DMS53 treated with DMSO at 0.1 percent for 48 hours (cell line): Measurements from ENCODE around the gene SCUBE1.
A peak's percentile ranks its signal among the peaks of the same experiment; 100 is the strongest.

Source experiments
- DNase-seq: peaks from one replicate; lab custom pipeline; 2025; ENCODE audit not compliant: unreplicated experiment; lab: John Stamatoyannopoulos, UW

SCUBE1 gene

GRCh38 chr22:43343262-43343669 lies at the start of gene SCUBE1:
Gene SCUBE1 (minus strand): TSS chr22:43343372. CDS start chr22:43343261, 111 bp downstream.
- DNase-seq, result peak; percentile 29

GRCh38 chr22:43392385-43392989 lies 49.3 kb upstream of the SCUBE1 start:
- no peak for DNase-seq

- DNase-seq, result no peak
Measured at GRCh38 chr22:43391306-43391705, 48.1 kb upstream of the SCUBE1 start.

DNA sequence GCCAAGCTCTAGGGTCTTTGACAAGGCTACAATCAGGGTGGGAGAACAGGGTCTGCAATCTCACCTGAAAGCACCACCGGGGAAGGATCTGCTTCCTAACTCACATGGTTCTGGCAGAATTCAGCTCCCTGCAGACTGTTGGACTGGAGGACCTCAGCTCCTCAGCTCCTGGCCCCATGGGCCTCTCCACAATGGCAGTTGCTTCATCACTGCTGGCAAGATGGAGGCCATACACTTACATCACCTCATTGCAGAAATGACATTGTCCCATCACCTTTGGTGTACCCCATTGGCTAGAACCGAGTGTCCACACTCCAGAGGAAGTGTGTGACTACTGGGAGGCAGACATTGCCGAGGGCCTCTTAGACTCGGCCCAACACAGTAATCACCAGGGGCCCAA lies 47.7 kb upstream of the SCUBE1 start:
- DNase-seq, result no peak

DNA sequence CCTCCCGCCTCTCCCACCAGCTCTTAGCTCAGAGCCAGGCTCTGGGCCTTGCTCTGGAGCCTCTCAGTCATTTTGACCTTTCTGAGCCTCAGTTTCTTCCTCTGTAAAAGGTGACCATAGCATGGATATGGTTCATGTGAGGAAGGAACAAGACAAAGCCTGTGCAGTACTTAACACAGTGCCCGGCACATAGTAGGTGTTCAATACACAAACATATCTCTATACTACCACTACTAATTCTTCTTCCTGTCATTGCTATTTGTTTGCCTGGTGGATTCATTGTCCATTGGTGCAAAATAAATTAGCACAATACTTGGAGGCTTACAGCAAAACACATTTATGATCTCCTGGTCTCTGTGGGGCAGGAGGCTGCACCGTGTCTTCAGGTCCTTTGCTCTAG lies 47.0 kb upstream of the SCUBE1 start:
- no peak for DNase-seq

DNA sequence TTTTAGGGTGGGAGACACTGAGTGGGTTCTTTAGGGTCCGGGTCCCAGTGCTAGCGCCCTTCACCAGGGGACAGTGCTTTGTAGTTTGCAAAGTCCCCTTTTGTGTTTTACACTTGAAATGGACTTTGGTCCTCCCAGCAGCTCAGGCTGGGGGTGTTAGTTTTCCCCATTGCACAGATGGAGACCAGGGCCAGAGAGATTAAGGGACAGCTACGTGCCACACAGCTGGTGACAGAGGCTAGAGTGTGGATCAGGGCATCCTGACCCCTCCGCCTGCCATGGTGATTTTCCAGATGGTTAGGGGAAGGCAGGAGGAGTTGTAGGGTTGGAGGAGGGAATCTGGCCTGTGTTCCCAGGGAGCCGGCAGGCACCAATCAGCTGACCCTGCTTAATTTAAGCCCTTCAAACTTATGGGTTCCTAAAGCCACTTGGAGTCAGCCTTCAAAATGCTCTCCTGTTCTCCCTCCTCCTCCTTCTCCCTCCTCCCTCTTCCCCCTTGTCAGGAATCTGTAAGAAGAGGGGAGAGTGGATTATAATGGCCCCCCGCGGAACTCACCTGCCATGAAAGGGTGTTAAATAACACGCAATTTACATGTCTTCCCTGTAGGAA lies 46.2 kb upstream of the SCUBE1 start:
- DNase-seq, result no peak

GRCh38 chr22:43388420-43388851 lies 45.3 kb upstream of the SCUBE1 start:
- peak; percentile 8 for DNase-seq

DNA sequence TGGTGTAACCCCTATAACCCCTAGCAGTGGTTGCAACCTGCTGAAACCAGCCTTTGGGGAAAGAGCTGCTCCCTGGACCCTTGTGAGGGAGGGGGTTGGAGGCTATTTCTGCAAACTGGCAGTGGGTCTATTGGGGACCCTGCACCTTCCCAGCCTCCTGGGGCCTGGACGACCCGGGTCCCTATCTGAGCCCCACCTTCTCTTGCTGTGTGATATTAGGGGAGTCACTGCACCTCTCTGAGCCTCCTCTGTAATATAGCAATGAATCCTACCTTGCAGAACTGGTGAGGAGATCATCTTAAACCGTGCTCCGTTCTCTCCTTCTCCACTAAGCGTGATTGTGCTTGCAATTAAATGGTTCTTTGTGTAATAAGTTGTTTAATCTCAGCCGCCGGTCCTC lies 44.6 kb upstream of the SCUBE1 start:
- no peak for DNase-seq

- peak; percentile 65 for DNase-seq
Measured at GRCh38 chr22:43385770-43386641, 42.8 kb upstream of the SCUBE1 start.

GRCh38 chr22:43384863-43385262 lies 41.7 kb upstream of the SCUBE1 start:
- no peak for DNase-seq

GRCh38 chr22:43381693-43382092 lies 38.5 kb upstream of the SCUBE1 start:
- no peak for DNase-seq

DNA sequence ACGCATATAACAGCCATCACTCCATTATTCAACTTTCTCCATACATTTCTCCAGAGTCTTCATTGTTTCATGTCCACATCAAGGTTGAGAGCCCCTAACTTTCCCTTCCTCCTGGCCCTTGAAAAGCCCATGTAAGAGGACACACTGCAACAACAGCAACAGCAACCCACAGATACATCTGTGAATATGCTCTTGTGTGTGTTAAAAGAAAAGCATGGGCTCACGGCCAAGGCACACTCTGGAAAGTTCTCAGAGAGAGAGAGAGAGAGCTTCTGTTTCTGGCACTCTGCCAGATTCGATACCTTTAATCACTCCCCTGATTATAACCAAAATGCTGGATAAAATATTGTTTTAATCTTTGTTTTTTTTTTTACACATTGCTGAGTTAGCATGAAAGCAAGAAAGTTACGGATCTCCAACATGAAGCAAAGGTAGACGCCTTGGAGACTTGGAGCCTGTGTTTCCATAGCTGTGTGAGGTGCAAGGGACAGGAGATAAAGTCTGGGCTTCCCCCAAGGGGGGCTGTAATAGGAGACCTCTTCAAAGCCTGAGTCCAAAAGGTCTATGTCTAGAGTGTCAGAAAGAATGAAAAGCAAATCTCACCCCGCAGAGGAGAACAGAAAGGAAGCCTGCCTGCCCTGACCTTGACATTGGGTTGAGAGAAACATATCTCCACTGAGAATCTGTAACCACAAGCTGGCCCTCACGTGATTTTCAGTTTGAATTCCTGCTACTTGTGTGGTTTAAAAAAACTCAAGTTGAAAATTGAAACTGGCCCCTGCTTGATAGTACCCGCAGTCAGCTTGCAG lies 34.9 kb upstream of the SCUBE1 start:
- DNase-seq, result no peak

DNA sequence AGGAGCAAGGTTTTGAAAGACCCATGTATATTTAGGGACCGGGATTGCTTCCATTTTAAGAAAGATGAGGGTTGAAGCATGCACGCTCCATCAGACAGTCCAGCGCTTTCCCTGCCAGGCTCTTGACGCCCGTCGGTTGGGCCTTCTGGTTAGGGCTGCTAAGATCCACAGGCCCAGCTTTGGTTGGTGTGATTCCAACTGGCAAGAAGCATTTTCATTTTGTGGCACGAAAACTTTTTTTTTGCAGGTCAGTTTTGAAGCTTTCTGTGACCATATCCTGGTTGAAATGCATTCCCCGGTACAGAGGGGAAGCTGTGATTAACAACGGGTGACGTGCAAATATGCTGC lies 34.4 kb upstream of the SCUBE1 start:
- DNase-seq, result no peak

- DNase-seq, result no peak
Measured at GRCh38 chr22:43376765-43377547, 33.8 kb upstream of the SCUBE1 start.

DNA sequence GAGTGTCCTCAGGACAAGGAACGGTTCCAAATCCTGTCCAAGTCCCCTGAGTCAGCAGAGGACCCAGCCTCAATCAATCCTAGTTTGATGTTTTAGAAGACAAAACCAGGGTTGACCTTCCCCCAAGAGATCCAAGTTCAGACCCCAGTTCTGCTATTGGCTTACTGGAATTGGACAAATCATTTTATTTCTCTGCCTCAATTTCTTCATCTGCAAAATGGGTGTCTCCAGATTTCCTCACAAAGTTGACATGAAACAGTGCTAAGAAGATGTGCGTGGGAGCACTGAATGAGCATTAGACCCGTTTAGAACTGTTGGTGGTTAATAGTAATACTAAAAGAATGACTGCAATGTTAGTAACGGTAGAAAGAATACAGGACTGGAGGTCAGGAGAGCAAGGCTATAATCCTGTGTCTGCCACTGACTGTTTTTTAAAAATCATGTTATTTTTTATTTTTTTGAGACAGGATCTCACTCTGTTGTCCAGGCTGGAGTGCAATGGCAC lies 32.8 kb upstream of the SCUBE1 start:
- no peak for DNase-seq

- DNase-seq, result no peak
Measured at GRCh38 chr22:43370036-43370435, 26.9 kb upstream of the SCUBE1 start.

DNA sequence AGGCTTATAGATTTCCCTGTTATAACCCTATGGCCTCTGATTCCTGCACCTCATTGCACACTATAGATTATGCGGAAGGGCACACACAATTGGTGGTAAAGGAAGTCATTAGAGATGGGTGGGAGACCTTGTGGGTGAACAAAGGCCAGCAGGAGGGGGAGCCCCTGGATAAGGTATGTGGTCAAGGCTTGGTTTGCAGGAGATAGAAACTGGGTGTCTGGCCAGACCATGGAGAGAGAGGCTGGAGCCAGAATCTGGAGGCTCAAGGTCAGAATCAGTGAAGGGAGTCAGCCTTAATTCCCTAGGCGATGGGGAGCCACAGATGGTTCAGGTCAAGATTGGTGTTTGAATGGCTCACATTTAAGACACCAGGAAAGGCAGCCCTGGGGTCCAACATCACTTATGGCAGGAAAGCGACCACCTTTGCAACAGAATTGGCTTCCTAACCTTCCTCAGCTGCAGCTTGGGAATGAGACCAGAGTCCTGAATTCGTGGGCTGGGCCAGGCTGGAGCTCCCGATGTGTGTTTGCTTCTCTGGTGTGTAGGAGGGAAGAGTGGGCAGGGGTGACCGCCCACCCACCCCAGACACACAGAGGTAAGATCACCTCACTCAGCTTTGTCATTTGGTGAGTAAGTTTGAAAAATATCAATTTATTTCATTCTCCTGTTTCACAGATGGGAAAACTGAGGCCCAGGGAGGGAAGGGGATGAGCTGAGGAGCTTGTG lies 22.7 kb upstream of the SCUBE1 start:
- no peak for DNase-seq

GRCh38 chr22:43364169-43364435 lies 20.9 kb upstream of the SCUBE1 start:
- DNase-seq, result no peak

GRCh38 chr22:43363315-43364168 lies 20.4 kb upstream of the SCUBE1 start:
- no peak for DNase-seq
